Trophoblast cell (in vitro differentiated cells and primary cell): ENCODE data around the gene ODF2L.
A peak's percentile ranks its signal among the peaks of the same experiment; 100 is the strongest.

Experiments used
- DNase-seq, 2 donors: peaks; one replicate each; pipeline ENCODE4 v3.0.0-alpha.2; 2016
- H2AFZ ChIP-seq: 2 replicates; pipeline ENCODE4 v1.6.1; 2013; ENCODE audit warnings: low read length, moderate library complexity, mild to moderate bottlenecking; ENCODE audit not compliant: insufficient read depth, poor library complexity
- H2AK5ac ChIP-seq: 2 replicates; pipeline ENCODE4 v1.6.1; 2013; ENCODE audit warnings: mild to moderate bottlenecking, low read length
- H2BK120ac ChIP-seq: 2 replicates; pipeline ENCODE4 v1.6.1; 2013; ENCODE audit warnings: low read length, mild to moderate bottlenecking, moderate library complexity; ENCODE audit not compliant: insufficient read depth, poor library complexity
- H2BK12ac ChIP-seq: 2 replicates; pipeline ENCODE4 v1.6.1; 2013; ENCODE audit warnings: mild to moderate bottlenecking, low read length, moderate library complexity
- H2BK5ac ChIP-seq: 2 replicates; pipeline ENCODE4 v1.6.1; 2013; ENCODE audit warnings: low read length, low read depth, moderate library complexity, mild to moderate bottlenecking; ENCODE audit not compliant: poor library complexity
- H3K14ac ChIP-seq: 2 replicates; pipeline ENCODE4 v1.6.1; 2013; ENCODE audit warnings: mild to moderate bottlenecking, low read length
- H3K18ac ChIP-seq: 2 replicates; pipeline ENCODE4 v1.6.1; 2013; ENCODE audit warnings: mild to moderate bottlenecking, low read length
- H3K23ac ChIP-seq: 2 replicates; pipeline ENCODE4 v1.6.1; 2013; ENCODE audit warnings: low read length
- H3K27ac ChIP-seq: 2 replicates; pipeline ENCODE4 v1.5.1; 2013; ENCODE audit warnings: low read depth, mild to moderate bottlenecking, inconsistent platforms, low read length, moderate library complexity
- H3K27me3 ChIP-seq: 2 replicates; pipeline ENCODE4 v1.6.1; 2013; ENCODE audit warnings: inconsistent platforms, mild to moderate bottlenecking, low read length, moderate library complexity; ENCODE audit not compliant: insufficient read depth
- H3K36me3 ChIP-seq, 2 experiments: 1 replicate in 1 of 2; 2 replicates in 1 of 2; pipeline ENCODE4 v1.6.1; 2013; ENCODE audit warnings: low read length in 2 of 2, mild to moderate bottlenecking in 2 of 2, moderate library complexity in 1 of 2; ENCODE audit not compliant: insufficient read depth in 2 of 2, control insufficient read depth in 1 of 2
- H3K4ac ChIP-seq: 2 replicates; pipeline ENCODE4 v1.6.1; 2013; ENCODE audit warnings: low read depth, mild to moderate bottlenecking, low read length, moderate library complexity
- H3K4me1 ChIP-seq, 2 experiments: 1 replicate in 1 of 2; 2 replicates in 1 of 2; pipeline ENCODE4 v1.6.1; 2013; ENCODE audit warnings: low read length in 2 of 2, mild to moderate bottlenecking in 2 of 2, moderate library complexity in 1 of 2; ENCODE audit not compliant: insufficient read depth in 2 of 2, control insufficient read depth in 1 of 2
- H3K4me2 ChIP-seq: 2 replicates; pipeline ENCODE4 v1.6.1; 2013; ENCODE audit warnings: inconsistent platforms, mild to moderate bottlenecking, low read length, moderate library complexity
- H3K4me3 ChIP-seq: 2 replicates; pipeline ENCODE4 v1.5.1; 2013; ENCODE audit warnings: mild to moderate bottlenecking, low read depth, low read length, inconsistent platforms
- H3K79me1 ChIP-seq: one replicate; pipeline ENCODE4 v1.6.1; 2013; ENCODE audit warnings: low read length
- H3K79me2 ChIP-seq: 2 replicates; pipeline ENCODE4 v1.6.1; 2013; ENCODE audit warnings: low read length, mild to moderate bottlenecking; ENCODE audit not compliant: control insufficient read depth, insufficient read depth, poor library complexity
- H3K9ac ChIP-seq: 2 replicates; pipeline ENCODE4 v1.6.1; 2013; ENCODE audit warnings: mild to moderate bottlenecking, low read length
- H3K9me3 ChIP-seq: 2 replicates; pipeline ENCODE4 v1.6.1; 2013; ENCODE audit warnings: low read depth, mild to moderate bottlenecking, control low read depth, inconsistent platforms, low read length; ENCODE audit not compliant: insufficient read depth
- H4K12ac ChIP-seq: 2 replicates; pipeline ENCODE4 v1.6.1; 2013; ENCODE audit warnings: low read depth, mild to moderate bottlenecking, low read length, moderate library complexity
- H4K8ac ChIP-seq: 2 replicates; pipeline ENCODE4 v1.6.1; 2013; ENCODE audit warnings: low read depth, mild to moderate bottlenecking, low read length, moderate library complexity
- H4K91ac ChIP-seq: one replicate; pipeline ENCODE4 v1.6.1; 2013; ENCODE audit warnings: low read depth, mild to moderate bottlenecking, low read length, moderate library complexity
- WGBS: extraction: QIAGEN DNeasy Blood & Tissue Kit; methylation state at CpG from one replicate; pipeline ENCODE4 v1.1.7; 2013; ENCODE audit warnings: missing lambda C conversion rate; ENCODE audit not compliant: insufficient read length, insufficient coverage; ENCODE audit errors: extremely low coverage; 5-methylcytosine and 5-hydroxymethylcytosine counted together

Gene ODF2L

DNA sequence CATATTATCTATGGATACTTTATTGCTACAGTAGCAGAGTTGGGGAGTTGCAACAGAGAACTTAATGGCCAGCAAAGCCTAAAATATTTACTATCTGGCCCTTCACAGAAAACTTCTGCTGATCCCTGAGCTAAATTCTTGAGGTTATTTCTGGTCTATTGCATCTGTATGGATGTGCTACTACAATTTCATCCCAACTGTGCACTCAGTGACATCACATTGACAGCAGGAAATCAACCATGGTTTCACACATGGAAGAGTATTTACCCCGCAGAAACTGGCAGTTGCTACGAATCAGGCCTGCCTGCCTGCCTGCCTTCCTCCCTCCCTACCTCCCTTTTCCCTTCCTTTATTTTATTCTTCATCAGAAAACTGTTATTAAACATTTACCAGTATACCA is 39.9 kb upstream of the ODF2L start:
- no peak overlapping the region for H2BK120ac ChIP-seq
- H3K14ac ChIP-seq: no peak overlapping the region
- no peak overlapping the region for H2AK5ac ChIP-seq
- no peak overlapping the region for H2BK12ac ChIP-seq
- no peak overlapping the region for H4K91ac ChIP-seq
- H3K4me2 ChIP-seq: no peak overlapping the region
- no peaks in the 10 kb centered on the region for H3K79me1 ChIP-seq
- no peak overlapping the region for H3K4me3 ChIP-seq
- H3K4ac ChIP-seq: no peak overlapping the region
- DNase-seq: no peak
- no peak overlapping the region for H4K8ac ChIP-seq
- no CpG with 5 or more reads among the region's 2 CpGs for WGBS
- H3K9ac ChIP-seq: no peak overlapping the region
- no peaks in the 10 kb centered on the region for H3K36me3 ChIP-seq
- H3K79me2 ChIP-seq: no peaks in the 10 kb centered on the region
- H3K23ac ChIP-seq: no peak overlapping the region
- H3K4me1 ChIP-seq: no peaks in the 10 kb centered on the region
- no peak overlapping the region for H2AFZ ChIP-seq
- no peaks in the 10 kb centered on the region for H3K27me3 ChIP-seq
- H3K9me3 ChIP-seq: no peaks in the 10 kb centered on the region
- H3K27ac ChIP-seq: no peak overlapping the region
- H2BK5ac ChIP-seq: no peak overlapping the region
- no peak overlapping the region for H4K12ac ChIP-seq
- H3K18ac ChIP-seq: no peak overlapping the region

DNA sequence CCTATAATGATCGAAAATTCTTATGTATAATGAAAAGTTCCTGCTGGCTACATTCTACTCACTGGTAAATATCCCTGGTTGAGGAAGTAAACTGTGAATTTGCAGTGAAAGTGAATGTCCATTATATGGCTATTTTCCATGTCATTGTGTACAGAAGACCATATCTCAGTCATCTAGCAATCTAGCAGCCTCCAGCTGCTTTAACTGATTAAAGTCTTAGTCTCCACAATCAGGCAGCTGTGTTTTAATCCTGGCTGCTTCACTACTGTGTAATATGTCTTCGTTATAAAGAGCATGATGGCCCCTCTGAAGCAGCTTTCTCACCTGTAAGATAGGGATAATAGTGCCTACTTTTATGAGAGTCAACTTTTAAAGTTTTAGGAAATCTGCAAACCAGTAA is 39.2 kb upstream of the ODF2L start:
- H3K9ac ChIP-seq: no peak overlapping the region
- H4K12ac ChIP-seq: no peak overlapping the region
- H3K36me3 ChIP-seq: no peaks in the 10 kb centered on the region
- H2BK12ac ChIP-seq: no peak overlapping the region
- H4K8ac ChIP-seq: no peak overlapping the region
- no peak overlapping the region for H2BK5ac ChIP-seq
- H3K23ac ChIP-seq: no peak overlapping the region
- H3K79me2 ChIP-seq: no peaks in the 10 kb centered on the region
- H3K4me1 ChIP-seq: no peaks in the 10 kb centered on the region
- H4K91ac ChIP-seq: no peak overlapping the region
- no peak overlapping the region for H3K4me3 ChIP-seq
- no peak overlapping the region for H3K14ac ChIP-seq
- no peak overlapping the region for H3K18ac ChIP-seq
- no peak for DNase-seq
- no peak overlapping the region for H2AK5ac ChIP-seq
- H3K27me3 ChIP-seq: no peaks in the 10 kb centered on the region
- no CpG with 5 or more reads among the region's 2 CpGs for WGBS
- no peak overlapping the region for H2AFZ ChIP-seq
- H2BK120ac ChIP-seq: no peak overlapping the region
- no peaks in the 10 kb centered on the region for H3K9me3 ChIP-seq
- H3K4me2 ChIP-seq: no peak overlapping the region
- H3K27ac ChIP-seq: no peak overlapping the region
- H3K79me1 ChIP-seq: no peaks in the 10 kb centered on the region
- H3K4ac ChIP-seq: no peak overlapping the region

DNA sequence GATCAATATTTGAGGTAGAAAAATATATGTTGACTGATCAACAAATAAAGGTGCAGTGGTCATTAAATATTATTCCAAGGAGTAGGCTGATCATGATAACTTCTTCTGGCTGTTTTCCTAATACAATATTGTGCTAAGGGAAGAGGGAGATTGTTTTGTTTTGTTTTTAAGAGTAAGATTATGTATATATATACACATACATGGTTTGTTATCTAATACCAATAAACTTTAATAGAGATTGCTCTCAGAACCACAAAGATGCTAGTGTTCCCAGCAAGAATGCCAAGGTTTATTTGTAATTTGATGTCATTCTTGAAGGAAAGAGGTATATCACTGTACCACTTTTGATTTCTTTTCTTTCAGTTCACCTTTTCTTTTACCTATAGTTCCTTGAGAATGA is 37.9 kb upstream of the ODF2L start:
- Histone ChIP-seq H3K18ac (no peak overlapping the region), H3K9me3 (no peaks in the 10 kb centered on the region), H3K79me2 (no peaks in the 10 kb centered on the region), H3K4me2 (no peak overlapping the region), H3K14ac (no peak overlapping the region), H3K23ac (no peak overlapping the region), H3K79me1 (peaks cover 2% of the 10 kb centered on the region), H4K12ac (no peak overlapping the region), H2AFZ (no peak overlapping the region), H3K4ac (no peak overlapping the region), H2AK5ac (no peak overlapping the region), H2BK5ac (no peak overlapping the region), H3K36me3 (no peaks in the 10 kb centered on the region), H2BK120ac (no peak overlapping the region), H4K8ac (no peak overlapping the region), H3K27me3 (no peaks in the 10 kb centered on the region), H3K27ac (no peak overlapping the region), H3K4me1 (no peaks in the 10 kb centered on the region), H3K4me3 (no peak overlapping the region), H3K9ac (no peak overlapping the region), H2BK12ac (no peak overlapping the region), H4K91ac (no peak overlapping the region)
- DNase-seq: no peak

DNA sequence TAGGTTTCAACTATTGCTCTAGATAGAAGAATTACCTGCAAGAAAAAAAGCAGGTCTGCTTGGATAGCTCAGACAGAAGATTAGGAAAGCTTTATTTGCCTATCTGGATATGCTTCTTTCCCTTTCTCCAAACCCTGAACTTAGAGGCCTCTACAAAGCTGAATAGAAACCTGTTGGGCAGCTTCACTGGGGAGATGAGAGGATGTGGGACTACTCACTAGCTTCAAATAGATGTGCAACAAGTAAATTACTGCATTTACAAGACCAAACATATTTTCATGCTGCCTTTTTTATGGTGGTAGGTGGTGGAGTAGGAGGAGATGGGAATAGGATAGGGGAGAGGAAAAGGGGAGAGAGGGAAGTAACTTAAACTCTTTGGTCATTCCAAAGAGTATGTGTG is 34.3 kb upstream of the ODF2L start:
- H2BK12ac ChIP-seq: no peak overlapping the region
- no peak overlapping the region for H3K9ac ChIP-seq
- no peaks in the 10 kb centered on the region for H3K79me2 ChIP-seq
- no peak overlapping the region for H3K4ac ChIP-seq
- H3K4me3 ChIP-seq: no peak overlapping the region
- no peak overlapping the region for H3K23ac ChIP-seq
- no peak overlapping the region for H4K91ac ChIP-seq
- H3K27me3 ChIP-seq: no peaks in the 10 kb centered on the region
- no peak overlapping the region for H4K12ac ChIP-seq
- no peak overlapping the region for H2AK5ac ChIP-seq
- H4K8ac ChIP-seq: no peak overlapping the region
- no peak overlapping the region for H2BK5ac ChIP-seq
- no peak overlapping the region for H3K18ac ChIP-seq
- no peaks in the 10 kb centered on the region for H3K4me1 ChIP-seq
- H3K27ac ChIP-seq: peak overlapping the region; percentile 76
- no peak overlapping the region for H2BK120ac ChIP-seq
- no peak overlapping the region for H2AFZ ChIP-seq
- H3K79me1 ChIP-seq: peaks cover 2% of the 10 kb centered on the region
- DNase-seq: peak; percentile 72 to 80
- H3K9me3 ChIP-seq: no peaks in the 10 kb centered on the region
- H3K14ac ChIP-seq: no peak overlapping the region
- no peak overlapping the region for H3K4me2 ChIP-seq
- no peaks in the 10 kb centered on the region for H3K36me3 ChIP-seq

DNA sequence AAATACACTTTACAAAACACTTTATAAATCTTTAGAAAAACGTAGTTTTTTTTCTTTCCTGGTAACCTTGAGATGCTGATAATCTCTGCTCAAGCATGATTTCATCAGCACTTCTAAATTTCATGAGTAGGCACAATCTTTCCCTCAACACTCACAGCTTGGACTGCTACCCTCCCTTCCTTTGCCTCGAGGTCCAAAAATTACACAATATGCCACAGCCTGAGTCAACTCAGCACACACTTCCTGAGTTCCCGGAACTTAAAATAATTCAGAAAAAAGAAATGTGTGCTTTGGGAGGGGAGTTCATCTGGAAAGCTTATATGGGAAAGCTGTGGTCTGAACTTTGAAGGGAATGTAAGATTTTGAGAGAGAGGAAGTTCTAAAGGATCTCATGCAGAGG is 33.7 kb upstream of the ODF2L start:
- no peak overlapping the region for H3K14ac ChIP-seq
- no peaks in the 10 kb centered on the region for H3K36me3 ChIP-seq
- no peak overlapping the region for H4K91ac ChIP-seq
- H4K12ac ChIP-seq: no peak overlapping the region
- H3K79me1 ChIP-seq: peaks cover 2% of the 10 kb centered on the region
- H3K4ac ChIP-seq: no peak overlapping the region
- no peaks in the 10 kb centered on the region for H3K79me2 ChIP-seq
- no CpG with 5 or more reads among the region's 3 CpGs for WGBS
- H3K4me3 ChIP-seq: no peak overlapping the region
- peak overlapping the region; percentile 76 for H3K27ac ChIP-seq
- H3K4me1 ChIP-seq: no peaks in the 10 kb centered on the region
- H3K18ac ChIP-seq: no peak overlapping the region
- H3K23ac ChIP-seq: no peak overlapping the region
- H3K9ac ChIP-seq: no peak overlapping the region
- H3K27me3 ChIP-seq: no peaks in the 10 kb centered on the region
- no peak overlapping the region for H2AK5ac ChIP-seq
- no peak overlapping the region for H3K4me2 ChIP-seq
- H2AFZ ChIP-seq: peak overlapping the region; percentile 78
- peak; percentile 83 to 93 for DNase-seq
- H2BK5ac ChIP-seq: no peak overlapping the region
- no peak overlapping the region for H2BK12ac ChIP-seq
- H3K9me3 ChIP-seq: no peaks in the 10 kb centered on the region
- no peak overlapping the region for H4K8ac ChIP-seq
- H2BK120ac ChIP-seq: no peak overlapping the region
